MCF 10A (cell line): Measurements from ENCODE around the gene F11R. TPM values are rescaled to one million over a fixed set of nuclear protein-coding genes. Genes with fewer than 3 reads are reported as not detected.

Experiments used
- BruUV-seq: library from RNA; stranded (reverse); fragments of 400-500 nt; replicated peaks from 2 replicates; lab custom pipeline; 2021; lab: Mats Ljungman, UMichigan
- CTCF ChIA-PET: fragments of 300-600 bp; sonication (Branson Sonifier 250); formaldehyde crosslinking; extraction: SDS; loops from one replicate; lab custom pipeline; 2021; ENCODE audit warnings: antibody characterized with exemption, inconsistent platforms; lab: Yijun Ruan, JAX
- POLR2A ChIA-PET: fragments of 300-600, 350-650 bp; sonication (Branson Sonifier 250); formaldehyde crosslinking; extraction: SDS; loops from one replicate; lab custom pipeline; 2020; ENCODE audit warnings: antibody characterized with exemption, inconsistent platforms; lab: Yijun Ruan, JAX
- DNase-seq: peaks from one replicate; pipeline ENCODE4 v3.0.0-alpha.2; 2018; ENCODE audit not compliant: unreplicated experiment
- H3K27ac Mint-ChIP-seq: one replicate; pipeline ENCODE4 v1.8.0; 2022; ENCODE audit warnings: mild to moderate bottlenecking, low read depth, mixed read lengths; ENCODE audit not compliant: unreplicated experiment
- H3K27me3 Mint-ChIP-seq: one replicate; pipeline ENCODE4 v1.8.0; 2022; ENCODE audit warnings: mixed read lengths; ENCODE audit not compliant: insufficient read depth, unreplicated experiment
- H3K36me3 Mint-ChIP-seq: one replicate; pipeline ENCODE4 v1.8.0; 2022; ENCODE audit warnings: mild to moderate bottlenecking, moderate library complexity, mixed read lengths; ENCODE audit not compliant: insufficient read depth, unreplicated experiment
- H3K4me1 Mint-ChIP-seq: one replicate; pipeline ENCODE4 v1.8.0; 2022; ENCODE audit warnings: mixed read lengths; ENCODE audit not compliant: insufficient read depth, unreplicated experiment
- H3K4me3 Mint-ChIP-seq: one replicate; pipeline ENCODE4 v1.8.0; 2022; ENCODE audit warnings: mild to moderate bottlenecking, moderate library complexity, mixed read lengths; ENCODE audit not compliant: unreplicated experiment
- H3K9me3 Mint-ChIP-seq: one replicate; pipeline ENCODE4 v1.8.0; 2022; ENCODE audit warnings: mixed read lengths; ENCODE audit not compliant: unreplicated experiment
- CTCF ChIP-seq: fragments of 200-600 bp; IDR thresholded peaks from one replicate; pipeline ENCODE4 v1.8.0; 2022; ENCODE audit warnings: antibody characterized with exemption, mild to moderate bottlenecking; ENCODE audit not compliant: unreplicated experiment
- intact Hi-C: fragments of 100-400 bp; cut with micrococcal nuclease; formaldehyde crosslinking; loops from 2 replicates; pipeline ENCODE4 v1.14.1; 2022
- total RNA-seq: library from RNA; stranded (reverse); gene quantifications from 2 replicates; pipeline ENCODE4 v1.2.3, GENCODE V29; 2022

The F11R gene
- total RNA-seq, 1 experiment from 2014 or later, result 73.6 TPM

GRCh38 chr1:161013488-161014230 lies 7.3 kb downstream of the F11R start:
- POLR2A ChIA-PET, result interaction anchor here (0.6 to 7.5 kb wide), 19 partner anchors 8 to 1563 kb away, joined by 3 to 74 read pairs (median 4); partner anchors contain the start of genes ARHGAP30, F11R, NIT1 and PFDN2
- H3K27me3 Mint-ChIP-seq, result no peaks in the 10 kb centered on the region
- H3K9me3 Mint-ChIP-seq, result no peaks in the 10 kb centered on the region
- no TSS peak for BruUV-seq
- peak overlapping the region; percentile 93 for H3K27ac Mint-ChIP-seq
- intact Hi-C loops, result no loop called here
- CTCF ChIA-PET, result interaction anchor here (0.6 to 4.2 kb wide), 13 partner anchors 9 to 936 kb away, joined by 3 to 34 read pairs (median 5); partner anchors contain the start of gene KLHDC9
- H3K4me3 Mint-ChIP-seq, result peak overlapping the region; percentile 70
- H3K36me3 Mint-ChIP-seq, result peaks cover 28% of the 10 kb centered on the region
- peaks cover 44% of the 10 kb centered on the region for H3K4me1 Mint-ChIP-seq
- TF ChIP-seq CTCF, result no peak
- DNase-seq, result peak; percentile 96

- Mint-ChIP-seq H3K27me3 (no peaks in the 10 kb centered on the region), H3K4me3 (peak overlapping the region; percentile 70), H3K36me3 (peaks cover 28% of the 10 kb centered on the region), H3K9me3 (no peaks in the 10 kb centered on the region), H3K27ac (peak overlapping the region; percentile 93), H3K4me1 (peaks cover 40% of the 10 kb centered on the region)
- no peak for TF ChIP-seq CTCF
- peak; percentile 34 for DNase-seq
- ChIA-PET POLR2A (interaction anchor here (0.6 to 7.5 kb wide), 17 partner anchors 8 to 1562 kb away, joined by 3 to 74 read pairs (median 4); partner anchors contain the start of genes F11R, NIT1, PFDN2 and TSTD1), CTCF (interaction anchor here (0.7 to 4.2 kb wide), 13 partner anchors 8 to 337 kb away, joined by 3 to 34 read pairs (median 5); partner anchors contain the start of genes F11R and KLHDC9)
- BruUV-seq, result TSS peak; percentile 17
- intact Hi-C loops, result no loop called here
These were observed 7.8 kb downstream of the F11R start for GRCh38 chr1:161013131-161013487.

- no peak for DNase-seq
- no TSS peak for BruUV-seq
- no peak overlapping the region for H3K27ac Mint-ChIP-seq
- H3K4me3 Mint-ChIP-seq, result no peak overlapping the region
- intact Hi-C loops, result no loop called here
- H3K27me3 Mint-ChIP-seq, result no peaks in the 10 kb centered on the region
- no peaks in the 10 kb centered on the region for H3K9me3 Mint-ChIP-seq
- H3K4me1 Mint-ChIP-seq, result peaks cover 39% of the 10 kb centered on the region
- H3K36me3 Mint-ChIP-seq, result peaks cover 28% of the 10 kb centered on the region
- no peak for TF ChIP-seq CTCF
- CTCF ChIA-PET, result interaction anchor here (0.7 to 4.2 kb wide), 6 partner anchors 8 to 28 kb away, joined by 3 to 34 read pairs (median 4); partner anchors contain the start of gene F11R
- POLR2A ChIA-PET, result interaction anchor here (0.6 to 7.5 kb wide), 11 partner anchors 8 to 141 kb away, joined by 3 to 74 read pairs (median 5); partner anchors contain the start of genes DEDD, F11R, NIT1 and PFDN2
These were observed 8.5 kb downstream of the F11R start for GRCh38 chr1:161012420-161012819.
